Stimulated activated CD4-positive, alpha-beta T cell treated with anti-CD3 and anti-CD28 coated beads, Interleukin-1b, Interleukin-23, amount 100 ng/mL, for 4 hours (primary cell): Measurements from ENCODE around the gene CYB561.
A peak's percentile ranks its signal among the peaks of the same experiment; 100 is the strongest.

Experiments
- DNase-seq, 2 donors: peaks; one replicate each; pipeline ENCODE4 v3.0.0-alpha.2; 2020; ENCODE audit warnings: low read depth in 2 of 2

CYB561 gene

DNA sequence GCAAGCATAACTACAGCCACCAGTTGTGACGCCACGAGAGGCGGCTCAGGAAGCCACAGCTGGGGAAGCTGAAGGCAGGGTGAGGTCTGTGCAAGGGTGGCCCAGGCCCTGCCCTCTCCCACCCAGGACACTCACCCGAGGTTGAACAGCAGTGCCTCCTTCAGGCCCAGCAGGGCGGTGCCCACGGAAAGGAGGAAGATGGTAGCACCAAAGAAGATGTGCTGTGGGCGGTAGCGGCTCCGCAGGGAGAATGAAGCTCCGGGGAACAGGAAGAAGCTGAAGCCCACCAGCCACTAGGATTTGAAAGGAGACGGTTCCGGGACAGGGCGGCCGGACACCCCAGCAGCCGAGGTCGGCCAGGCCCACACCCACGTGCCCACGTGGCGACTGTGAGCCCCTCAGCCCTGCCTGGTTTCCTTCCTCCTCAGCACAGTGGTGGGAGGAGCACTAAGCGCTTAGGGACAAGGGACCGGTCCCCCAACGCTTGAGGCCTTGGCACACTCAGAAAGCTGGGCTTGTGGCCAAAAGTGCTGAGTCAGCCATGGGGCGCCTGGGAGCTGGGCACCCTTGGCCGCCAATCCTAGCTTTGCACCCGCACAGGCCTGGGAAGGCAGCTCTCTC, 11.0 kb downstream of the CYB561 start:
- DNase-seq, result no peak

DNA sequence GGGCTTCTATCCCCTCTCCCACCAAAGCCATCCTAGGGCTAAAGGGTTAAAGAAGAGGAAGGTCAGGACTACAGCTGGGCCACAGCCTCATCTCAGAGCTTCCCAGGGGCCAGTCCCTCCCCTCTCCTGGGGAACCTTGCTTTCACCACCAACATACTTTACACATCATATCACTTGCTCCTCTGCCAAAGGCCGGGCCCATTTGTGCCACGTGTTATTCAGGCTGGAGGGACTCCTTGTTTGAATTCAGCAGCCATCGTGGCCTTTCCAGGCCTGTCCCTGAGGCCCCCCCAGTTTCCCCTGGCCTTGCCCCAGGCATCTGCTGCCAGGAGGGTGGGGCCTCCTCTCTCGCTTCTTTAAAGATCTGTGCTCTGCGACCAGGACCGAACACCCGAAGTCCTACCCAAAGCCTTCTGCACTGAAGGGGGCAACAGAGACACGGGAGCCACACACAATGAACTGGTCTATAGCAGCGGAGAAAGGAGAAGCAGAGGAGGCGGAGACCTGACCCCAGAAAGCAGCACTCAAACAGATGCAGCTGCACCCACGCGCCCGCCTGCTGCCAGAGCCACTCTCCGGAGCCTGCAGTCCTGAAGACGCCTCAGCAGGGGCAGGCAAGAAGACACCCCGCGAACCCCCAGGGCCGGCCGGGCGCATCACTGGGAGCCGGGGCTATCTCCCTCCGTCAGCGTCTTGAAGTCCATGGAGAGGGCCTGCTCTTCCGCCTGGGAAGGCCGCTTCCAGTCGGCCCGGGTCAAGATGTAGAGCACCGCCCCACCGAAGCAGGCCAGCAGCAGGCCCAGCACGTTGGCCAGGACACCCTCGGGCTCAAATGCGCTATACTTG, 12.1 kb downstream of the CYB561 start:
- no peak for DNase-seq

DNA sequence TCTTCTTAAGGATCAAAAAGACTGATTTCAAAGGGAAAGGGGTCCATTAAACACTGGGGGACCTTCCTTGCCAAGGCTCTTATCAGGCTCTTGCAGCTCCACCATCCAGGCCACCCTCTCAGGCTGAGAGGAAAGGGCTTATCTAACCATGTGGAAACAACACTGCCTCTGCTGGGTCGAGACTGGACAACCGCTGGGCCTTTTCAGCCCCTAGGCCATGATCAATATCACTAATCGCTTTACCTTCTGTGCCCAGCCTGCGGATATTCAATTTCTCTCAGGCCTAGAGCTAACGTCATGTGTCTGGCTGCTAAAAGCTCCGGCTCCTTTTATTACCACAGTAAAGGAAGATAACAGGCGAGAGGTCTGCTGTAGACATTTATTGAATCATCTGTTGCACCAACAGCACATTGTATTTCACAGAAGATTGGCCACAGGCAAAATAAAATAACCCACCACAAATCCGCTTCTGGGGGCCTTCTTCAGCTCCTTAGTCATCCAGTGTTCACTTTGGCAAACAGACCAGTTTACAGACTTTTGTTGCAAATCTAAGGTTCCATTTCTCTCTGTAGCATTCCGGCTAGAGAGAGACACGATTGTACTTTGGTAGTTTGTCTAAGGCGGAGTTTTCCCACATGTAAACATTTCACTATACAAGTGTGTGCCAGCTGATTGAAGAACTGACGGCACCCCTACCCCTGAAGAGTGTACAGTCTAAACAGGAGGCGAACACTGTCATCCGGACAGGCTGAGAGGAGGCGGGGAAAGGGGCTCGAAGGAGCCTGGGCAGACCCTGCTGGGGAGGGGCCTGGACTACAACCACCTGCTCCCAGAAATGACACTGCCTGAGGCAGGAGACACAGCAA, 13.9 kb downstream of the CYB561 start:
- DNase-seq, result no peak

DNA sequence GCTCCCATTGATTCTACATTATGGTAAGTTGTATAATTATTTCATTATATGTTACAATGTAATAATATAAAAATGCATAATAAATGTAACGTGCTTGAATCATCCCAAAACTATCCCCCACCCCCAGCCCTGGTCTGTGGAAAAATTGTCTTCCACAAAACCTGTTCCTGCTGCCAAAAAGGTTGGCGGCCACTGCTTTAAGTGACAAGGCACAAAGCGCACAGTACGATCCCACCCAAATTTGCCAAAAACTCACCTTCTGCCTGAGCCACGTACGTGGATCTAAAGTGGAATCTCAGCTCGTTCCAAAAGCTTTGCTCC, 14.5 kb downstream of the CYB561 start:
- no peak for DNase-seq

DNA sequence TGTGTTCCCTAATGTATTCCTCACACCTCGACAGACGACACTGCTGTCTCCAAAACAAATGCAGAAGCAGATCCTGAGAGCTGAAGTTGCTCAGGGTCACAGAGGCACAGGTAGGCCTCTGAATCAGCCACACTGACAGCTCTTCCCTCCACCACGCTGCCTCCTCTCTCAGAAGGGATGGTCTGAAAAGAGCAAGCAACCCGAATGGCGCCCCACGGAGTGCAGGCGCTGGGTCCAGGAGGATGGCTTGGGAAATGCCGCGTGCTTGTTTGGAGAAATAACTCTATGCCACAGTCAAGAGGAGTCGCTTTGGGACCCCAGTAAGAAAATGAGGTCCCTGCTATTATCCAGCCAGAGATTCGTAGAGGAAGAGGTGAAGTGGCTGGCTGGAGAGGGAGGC, 15.9 kb downstream of the CYB561 start:
- DNase-seq, result no peak

DNA sequence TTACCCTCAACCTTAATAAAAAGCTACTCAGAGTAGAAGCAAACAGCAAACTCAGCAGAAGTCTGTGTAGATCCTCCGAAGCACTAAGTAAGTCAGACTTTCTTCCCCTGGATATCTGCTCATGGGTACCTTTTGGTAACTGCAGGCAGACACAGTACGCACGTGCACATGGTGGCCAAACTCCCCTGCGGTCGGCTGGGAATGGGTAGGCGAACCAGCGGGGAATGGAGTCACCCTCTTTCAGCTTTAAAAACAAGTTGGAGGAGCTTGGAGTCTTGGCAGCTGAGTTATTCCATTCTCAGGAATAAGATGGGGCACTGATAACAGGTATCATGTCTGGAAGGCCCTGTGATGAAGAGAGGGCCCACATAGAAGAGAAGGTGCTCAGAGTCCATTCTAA, 16.3 kb downstream of the CYB561 start:
- DNase-seq, result no peak

DNA sequence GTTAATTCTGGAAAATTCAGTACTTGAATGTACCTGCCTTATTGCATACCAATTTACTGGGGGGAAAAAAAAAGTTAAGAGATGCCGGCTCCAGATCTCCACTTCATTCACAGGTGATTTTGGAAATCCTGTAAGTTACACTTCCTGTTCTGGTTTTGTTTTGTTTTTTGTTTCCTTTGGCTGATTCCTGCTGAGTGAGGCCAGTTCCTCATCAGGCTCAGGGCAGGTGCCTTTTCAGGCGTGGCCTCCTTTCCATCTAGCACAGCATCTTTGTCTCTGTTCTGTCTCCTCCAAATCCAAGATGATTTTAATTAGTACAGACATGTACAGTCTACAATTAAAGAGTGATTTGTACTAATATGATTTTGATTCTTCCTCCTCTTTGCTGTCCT, 19.2 kb downstream of the CYB561 start:
- DNase-seq, result no peak

DNA sequence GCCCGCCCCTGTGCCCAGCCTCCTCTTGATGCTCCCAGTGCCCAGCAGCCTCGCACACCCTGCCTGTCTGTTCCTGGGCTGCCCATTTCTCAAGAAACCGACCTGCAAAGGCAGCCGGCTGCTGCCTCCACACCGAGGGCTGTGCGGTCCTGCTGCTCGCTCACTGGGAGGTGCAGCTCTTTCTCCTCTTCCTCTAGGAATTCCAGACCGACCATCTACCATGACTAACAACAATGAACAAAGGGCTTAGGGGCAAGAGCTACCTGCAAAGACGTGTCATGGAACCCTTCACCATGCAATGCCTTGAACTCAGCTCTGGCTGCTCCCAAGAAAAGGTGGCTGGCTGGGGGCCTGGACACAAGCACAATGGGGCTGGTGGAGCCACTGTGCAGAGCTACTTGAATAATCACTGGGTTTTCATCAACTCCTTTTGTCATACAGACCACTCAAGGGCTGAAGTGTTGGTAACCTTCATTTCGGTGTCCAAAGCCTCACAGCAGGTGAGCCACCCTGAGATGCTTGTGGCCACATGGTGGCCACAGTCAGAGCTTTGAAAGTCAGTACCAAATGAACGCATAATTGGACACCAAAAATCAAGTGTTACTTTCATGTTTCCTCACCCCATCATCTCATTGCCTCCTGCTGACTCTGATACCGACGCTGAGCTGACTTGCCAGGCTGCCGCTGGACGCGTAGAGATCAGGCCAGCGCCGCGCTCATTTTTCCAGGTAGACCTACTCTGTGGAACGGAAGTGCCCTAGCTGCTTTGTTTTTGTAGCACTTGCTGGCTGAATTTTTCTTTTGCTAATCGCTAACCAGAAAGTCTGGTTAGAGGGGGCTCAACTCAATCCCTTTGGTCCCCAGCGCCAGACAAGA, 19.8 kb downstream of the CYB561 start:
- no peak for DNase-seq

DNA sequence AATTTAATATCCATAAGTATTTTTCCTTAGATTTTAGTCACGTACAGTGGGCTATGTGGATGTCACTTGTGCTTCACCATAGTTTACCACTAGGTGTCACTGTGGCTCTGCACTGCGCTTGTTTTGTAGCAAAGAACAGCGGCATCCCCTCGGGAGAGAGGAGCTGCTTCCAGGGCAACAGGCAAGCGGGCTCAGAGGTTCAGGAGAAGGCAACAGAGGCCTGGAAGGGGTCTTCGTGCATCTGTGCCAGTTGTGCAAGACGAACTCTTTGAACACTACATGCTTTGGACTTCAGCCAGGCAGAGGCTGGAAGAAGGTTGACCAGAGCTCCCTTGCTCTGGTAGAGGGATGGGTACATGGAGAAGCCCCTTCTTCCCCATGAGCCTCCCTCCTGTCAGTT, 20.6 kb downstream of the CYB561 start:
- DNase-seq, result peak; percentile 40 to 62

DNA sequence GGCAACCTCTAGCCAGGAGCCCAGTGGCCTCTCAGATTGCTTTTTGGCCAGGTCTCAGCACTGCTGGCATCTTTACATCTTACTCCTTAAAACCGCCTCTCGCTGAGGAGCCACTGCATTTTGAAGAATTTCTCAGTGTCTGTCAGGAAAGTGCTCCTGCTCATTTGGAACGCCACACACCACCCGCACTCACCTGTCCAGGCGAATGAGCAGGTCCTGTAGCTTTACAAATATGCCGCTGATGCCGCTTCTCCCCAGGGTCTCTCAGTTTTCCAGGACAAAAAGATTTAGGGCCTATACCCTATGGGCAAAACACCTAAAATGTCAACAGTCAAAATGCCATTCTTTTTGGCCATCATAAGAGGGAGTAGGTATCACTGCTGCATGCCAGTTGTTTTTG, 22.1 kb downstream of the CYB561 start:
- no peak for DNase-seq

DNA sequence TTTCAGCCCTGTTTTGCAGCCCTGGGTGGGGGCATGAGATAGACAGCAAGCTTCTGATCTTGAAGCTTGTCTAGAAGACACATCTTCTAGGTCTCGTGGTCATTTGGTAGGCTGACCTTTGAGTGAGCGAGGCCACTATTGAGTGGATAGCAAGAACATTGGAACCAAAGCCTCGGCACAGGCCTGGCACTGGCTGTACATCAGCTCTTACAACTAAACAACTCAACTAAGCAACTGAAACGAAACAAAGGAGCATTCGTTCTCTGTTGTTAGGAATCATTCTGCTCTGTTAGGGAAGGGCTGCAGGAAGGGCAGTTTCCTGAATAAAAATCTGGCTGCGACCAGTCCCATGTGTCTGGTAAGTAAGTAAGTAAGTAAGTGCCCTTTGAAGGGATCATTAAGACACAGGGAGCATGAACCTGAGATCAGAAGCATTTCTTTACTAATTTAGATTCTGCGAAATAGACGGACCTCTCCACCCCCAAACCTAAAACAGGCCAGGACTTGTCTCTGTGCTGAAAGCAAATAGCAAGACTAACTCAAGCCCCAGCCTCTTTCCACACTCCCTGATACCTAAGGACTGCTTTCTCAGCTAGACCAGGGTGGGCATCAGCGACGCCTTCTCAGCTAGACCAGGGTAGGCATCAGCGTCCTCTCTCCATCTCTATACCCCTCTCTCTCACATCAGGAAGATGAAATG, 22.7 kb downstream of the CYB561 start:
- DNase-seq, result no peak

DNA sequence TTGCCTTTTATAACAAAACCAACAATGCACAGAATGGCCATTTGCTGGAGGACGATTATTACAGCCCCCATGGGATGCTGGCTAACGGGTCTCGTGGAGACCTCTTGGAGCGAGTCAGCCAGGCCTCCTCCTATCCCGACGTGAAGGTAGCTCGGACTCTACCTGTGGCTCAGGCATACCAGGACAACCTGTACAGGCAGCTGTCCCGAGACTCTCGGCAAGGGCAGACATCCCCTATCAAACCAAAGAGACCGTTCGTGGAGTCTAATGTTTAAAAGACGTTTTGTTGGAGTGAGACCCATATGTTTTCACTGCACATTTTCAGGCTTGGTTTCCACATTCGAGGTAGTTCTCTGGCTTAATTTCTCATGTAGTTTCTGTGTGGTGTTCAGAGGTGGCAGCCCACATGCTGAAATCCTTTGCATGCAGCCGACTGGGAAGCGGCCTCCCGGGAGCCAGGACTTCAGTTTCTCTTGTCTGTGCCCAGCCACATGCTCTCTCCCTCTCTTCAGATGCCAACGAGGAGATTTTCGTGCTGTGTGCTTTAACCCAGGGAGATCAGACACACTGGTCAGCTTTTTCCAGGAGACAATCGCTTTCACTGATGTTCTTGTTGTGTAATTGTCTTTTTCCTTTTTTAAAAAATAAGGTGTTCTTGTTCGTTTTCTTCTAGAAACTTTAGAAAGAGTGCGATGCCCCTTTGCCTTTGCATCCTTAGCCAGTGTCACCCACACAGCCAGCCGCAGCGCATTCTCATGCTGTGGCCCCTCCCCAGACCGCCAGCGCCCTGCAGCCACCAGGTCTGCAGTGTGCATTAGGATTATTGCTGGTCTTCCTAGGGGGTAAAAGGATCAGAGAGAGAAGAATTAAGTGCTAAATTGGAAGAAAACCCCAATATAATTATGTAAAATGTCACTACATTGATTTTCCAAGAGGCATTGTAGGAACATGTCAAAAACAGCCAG, 24.1 kb downstream of the CYB561 start:
- no peak for DNase-seq

DNA sequence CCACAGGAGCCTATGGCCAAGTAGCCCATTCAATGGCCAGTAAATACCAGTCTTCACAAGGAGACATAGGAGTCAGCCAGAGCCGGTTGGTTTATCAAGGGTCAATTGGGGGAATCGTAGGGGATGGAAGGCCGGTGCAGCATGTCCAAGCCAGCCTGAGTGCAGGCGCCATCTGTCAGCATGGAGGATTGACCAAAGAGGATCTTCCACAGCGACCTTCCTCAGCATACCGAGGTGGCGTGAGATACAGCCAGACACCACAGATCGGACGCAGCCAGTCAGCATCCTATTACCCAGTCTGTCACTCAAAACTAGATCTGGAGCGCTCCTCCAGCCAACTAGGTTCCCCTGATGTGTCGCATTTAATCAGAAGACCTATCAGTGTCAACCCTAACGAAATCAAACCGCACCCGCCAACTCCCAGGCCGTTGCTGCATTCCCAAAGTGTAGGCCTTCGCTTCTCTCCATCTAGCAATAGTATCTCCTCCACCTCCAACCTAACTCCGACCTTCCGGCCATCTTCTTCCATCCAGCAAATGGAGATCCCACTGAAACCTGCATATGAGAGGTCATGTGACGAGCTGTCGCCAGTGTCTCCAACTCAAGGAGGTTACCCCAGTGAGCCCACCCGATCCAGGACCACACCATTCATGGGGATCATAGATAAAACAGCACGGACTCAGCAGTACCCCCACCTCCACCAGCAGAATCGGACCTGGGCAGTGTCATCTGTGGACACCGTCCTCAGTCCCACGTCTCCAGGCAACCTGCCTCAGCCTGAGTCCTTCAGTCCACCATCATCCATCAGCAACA, 25.0 kb downstream of the CYB561 start:
- DNase-seq, result no peak

DNA sequence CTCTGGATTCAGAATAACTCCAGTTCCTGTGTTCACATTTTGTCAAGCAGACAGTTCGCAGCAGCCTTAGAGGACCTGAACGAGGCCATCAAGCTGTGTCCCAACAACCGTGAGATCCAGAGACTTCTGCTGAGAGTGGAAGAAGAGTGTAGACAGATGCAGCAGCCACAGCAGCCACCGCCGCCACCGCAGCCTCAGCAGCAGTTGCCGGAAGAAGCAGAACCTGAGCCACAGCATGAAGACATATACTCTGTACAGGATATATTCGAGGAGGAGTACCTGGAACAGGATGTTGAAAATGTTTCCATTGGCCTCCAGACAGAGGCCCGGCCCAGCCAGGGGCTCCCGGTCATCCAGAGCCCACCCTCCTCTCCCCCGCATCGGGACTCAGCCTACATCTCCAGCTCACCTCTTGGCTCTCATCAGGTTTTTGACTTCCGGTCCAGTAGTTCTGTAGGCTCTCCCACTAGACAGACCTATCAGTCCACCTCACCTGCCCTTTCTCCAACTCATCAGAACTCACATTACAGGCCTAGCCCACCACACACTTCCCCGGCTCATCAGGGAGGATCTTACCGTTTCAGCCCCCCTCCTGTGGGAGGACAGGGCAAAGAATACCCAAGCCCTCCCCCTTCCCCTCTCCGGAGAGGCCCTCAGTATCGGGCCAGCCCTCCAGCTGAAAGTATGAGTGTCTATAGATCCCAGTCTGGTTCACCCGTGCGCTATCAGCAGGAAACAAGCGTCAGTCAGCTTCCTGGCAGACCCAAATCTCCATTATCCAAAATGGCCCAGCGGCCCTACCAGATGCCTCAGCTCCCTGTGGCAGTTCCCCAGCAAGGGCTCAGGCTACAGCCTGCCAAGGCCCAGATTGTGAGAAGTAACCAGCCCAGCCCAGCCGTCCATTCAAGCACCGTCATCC, 25.9 kb downstream of the CYB561 start:
- DNase-seq, result no peak

DNA sequence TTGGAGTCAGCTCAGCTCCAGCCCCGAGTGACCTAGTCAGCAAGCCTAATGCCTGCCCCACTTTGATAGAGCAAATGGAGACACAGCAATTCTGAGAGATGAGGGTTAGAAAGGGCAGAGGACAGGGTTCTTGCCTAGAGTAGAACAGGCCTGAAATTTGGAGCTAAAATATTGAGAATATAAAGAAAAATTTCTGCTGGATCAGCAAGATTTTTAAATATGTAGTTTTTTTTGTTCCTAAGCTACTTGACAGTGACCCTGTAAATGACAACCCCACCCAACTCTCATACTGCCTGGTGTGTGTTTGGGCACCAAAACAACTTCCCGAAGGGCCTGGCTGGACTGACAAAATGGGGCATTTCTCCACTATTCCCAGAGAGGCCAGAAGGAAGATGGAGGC, 26.7 kb downstream of the CYB561 start:
- DNase-seq, result no peak

DNA sequence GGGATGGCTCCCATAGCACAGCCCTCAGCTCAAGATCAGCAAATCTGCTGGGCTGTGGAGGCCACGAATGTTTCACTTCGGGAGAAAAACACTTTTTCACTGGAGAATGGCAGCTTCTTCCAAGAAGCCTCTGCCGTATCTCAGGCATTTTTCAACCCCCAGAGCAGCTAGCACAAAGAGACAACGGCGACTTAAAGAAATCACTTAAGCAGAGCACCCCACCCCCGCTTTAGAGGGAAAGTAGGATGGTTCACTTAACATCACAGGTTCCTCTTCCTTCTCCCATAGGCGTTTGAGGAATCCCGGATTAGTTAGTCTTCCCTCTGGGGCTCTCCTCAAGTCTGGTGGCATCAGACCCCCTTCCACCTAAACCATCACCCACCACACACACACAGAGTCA, 27.6 kb downstream of the CYB561 start:
- DNase-seq, result no peak

DNA sequence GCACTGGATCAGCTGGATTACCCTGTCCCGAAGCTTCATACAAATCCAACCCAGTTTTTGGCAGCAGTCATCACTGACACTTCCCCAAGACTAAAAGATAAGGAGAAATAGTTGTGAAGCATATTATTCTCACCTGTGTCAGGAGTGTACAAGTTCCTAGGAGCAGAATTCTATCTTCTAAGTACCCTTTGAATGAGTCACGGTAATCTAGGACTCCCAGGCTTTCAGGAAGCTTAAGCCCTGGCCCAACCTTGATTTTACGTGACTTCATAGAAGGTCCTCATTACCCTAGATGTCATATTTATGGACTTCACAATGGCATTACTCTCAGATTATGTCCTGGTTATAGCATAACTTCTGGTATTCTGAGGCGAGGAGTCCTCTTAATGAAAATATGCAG, 31.9 kb downstream of the CYB561 start:
- no peak for DNase-seq

DNA sequence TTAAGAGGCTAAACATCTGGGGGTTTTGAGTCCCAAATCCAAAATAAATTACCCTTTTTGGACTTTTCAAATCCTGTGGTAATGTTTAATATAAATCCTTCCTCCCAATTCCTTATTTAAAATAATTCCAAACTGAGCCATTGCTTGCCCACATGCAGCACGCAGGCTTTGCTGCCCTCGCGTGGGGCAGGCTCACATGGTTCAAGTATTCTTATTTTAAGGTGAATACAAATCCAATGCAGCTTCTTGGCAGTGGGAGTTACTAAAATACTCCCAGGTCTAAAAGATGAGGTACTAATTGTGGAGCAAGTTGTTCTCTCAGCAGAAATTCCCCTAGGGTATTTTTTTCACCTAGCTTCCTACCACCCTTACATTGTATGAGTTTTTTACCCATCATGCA, 33.0 kb downstream of the CYB561 start:
- no peak for DNase-seq
